Activated T-cell treated with anti-CD3 and anti-CD28 coated beads for 48 hours (primary cell): ENCODE data around the gene DRC1.
A peak's percentile ranks its signal among the peaks of the same experiment; 100 is the strongest.

ENCODE experiments used
- DNase-seq: peaks from one replicate; pipeline ENCODE4 v3.0.0-alpha.2; 2020; ENCODE audit warnings: low read depth

The DRC1 gene

DNA sequence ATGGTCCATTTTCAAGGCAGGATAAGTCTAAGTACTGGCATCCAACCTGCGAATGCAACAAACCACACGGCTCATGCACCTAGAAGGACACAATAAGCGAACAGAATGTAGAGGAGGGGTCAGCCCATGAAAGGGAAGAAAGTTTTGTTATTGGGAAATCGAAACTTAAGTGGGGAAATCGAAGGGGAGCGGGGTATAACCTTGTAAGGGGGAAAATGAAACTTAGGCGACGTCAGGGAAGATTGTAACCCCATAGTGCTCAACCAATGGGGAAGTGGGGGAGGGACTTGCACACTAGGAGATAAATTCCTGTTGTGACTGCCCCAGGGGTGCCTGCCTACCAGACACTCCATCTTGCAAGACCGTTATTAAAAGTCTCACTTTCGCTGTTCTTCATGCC, 91.8 kb downstream of the DRC1 start:
- no peak for DNase-seq

DNA sequence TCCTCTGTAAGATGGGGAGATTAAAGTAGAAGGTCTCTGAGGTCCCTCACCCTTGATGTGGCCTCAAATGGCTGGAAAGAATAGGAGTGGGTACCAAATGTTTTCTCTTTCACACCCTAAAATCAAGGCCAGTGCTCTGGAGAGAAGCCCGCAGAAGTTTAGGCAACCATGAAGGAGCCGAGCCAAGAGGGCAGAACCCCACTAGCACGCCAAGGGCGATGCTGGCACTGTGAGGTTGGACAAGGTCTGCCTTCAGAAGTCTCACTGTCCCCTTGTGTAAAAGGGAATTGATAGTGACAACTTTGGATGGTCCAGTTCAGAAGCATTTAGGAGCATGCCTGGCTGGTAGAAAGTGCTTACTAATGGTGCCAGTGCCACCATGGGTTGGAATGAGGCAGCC, 92.5 kb downstream of the DRC1 start:
- no peak for DNase-seq

DNA sequence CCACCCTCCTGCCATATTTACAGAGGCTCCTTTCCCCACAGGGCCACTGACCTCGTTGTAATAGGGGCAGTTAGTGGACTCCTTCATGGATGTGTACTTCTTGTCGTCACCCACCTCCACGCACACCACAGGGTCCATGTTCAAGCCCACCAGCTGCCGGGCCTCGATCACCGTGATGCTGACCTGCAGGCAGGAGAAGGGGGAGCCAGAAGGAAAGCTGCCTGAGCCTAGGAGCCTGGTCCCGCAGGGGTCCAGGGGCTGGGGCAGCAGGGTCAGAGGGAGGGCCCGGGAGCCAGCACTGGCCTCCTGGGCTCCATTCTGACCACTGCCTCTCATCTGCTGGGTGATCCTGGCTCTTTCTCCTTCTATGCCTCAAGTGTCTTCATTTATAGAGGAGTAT, 93.2 kb downstream of the DRC1 start:
- DNase-seq: no peak

DNA sequence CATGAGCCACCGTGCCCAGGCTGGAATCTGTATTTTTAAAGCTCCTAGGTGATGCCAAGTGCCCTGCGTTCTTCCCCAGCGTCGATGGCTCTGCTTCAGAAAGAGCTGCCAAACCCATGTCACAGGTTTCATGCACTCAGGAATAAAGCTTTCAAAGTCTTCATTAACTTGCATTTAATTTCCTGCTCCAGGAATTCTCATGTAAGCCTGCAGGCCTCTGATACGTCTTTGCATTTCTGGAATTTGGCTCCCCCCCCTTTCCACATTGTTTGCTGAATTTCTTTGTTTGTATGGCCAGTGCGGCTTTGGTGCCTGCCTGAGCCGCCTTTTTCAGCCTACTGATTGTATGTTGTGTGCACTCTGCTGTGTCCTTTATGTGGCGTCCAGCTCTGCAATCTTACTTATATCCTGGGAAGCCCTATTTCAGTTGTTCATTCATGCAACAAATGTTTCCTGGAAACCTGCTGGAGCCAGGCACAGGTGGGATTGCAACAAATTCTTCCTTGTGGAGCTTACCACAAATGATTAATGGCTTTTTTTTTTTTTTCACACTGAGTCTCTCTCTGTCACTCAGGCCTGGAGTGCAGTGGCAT, 94.1 kb downstream of the DRC1 start:
- no peak for DNase-seq

DNA sequence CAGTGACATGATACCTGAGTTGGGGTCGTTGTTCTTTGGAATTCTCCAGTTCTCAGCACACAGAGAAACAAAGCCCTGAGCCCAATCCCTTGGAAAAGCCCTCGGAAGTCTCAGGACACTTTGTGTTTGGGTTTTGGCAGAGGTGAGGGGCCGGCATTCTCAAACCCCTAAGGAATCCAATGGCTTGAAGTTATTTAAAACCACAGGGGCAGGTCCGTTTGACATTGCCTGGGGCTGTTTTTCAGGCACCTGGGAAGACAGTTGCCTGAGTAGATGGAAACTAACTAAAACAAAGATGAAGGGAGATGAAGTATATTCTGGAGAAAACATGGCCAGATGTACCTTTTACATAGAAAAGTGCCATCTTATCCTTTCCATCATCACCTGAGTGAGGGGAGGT, 98.7 kb downstream of the DRC1 start:
- DNase-seq: no peak

DNA sequence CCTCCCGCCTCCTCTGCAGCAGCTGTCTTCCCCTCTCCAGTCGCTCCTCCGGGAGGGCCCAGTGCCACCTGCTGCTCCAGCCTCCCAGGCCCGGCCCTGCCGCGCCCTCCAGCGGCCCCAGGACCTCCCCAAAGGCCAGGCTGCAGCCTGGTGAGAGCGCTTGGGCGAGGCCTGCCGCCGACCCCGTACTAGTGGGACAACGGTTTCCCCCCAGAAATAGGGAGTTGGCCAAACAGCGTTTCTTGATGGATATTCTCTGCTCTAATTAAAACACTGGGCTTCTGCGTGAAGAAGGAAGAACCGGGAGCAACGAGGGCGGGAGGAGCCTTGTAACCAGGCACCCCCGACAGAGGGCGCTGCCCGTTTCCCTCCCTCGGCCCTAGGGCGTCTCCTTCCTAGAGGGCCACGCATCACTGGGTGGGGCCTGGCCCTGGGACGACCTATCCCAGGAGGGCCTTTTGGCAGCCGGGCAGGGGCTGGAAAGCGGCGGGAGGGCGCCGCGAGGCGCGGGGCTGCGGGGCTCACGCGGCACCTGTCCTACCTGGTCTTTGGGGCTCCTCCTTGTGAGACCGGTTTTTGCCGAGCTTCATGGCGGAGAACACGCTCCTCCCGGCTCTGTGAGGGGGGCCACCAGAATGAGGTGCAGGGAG, 101.6 kb downstream of the DRC1 start:
- peak; percentile 84 for DNase-seq

DNA sequence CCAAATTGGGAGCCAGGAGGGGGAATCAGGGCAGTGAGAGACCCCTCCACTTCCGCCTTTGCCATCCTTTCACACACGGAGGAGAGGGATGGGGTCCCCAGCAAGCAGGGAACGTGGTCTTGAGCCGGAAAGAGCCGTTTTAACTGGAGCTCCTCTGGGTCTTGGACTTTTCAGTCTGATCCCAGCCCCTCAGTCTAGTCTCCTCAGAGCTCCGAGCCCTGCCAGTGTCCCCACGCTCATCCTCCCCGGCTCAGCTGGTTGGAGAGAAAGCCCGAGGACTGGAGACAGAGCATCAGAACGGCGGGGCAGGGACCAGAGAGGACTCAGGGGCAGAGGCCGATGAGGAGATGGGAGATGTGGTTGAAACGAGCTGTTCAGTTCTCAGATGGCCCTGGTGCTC, 102.3 kb downstream of the DRC1 start:
- DNase-seq: no peak

DNA sequence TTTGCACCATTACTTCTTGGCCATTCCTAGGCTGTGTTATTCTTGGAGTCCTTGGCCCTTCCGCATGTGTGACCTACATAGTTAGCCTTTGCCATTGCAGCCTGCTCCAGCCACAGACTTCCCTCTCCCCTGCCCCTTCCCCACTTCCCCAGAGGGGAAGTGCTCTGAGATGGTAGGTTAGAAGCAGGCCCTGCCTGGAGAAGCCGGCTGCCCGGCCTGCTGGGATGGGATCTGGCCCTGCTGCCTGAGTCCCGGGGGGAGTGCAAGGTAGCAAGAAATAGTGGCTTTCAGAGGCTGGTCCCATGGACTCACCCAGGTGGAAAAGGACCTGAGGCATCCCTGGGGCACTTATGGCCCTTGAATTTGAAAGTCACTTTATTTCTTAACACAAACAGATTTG, 104.6 kb downstream of the DRC1 start:
- no peak for DNase-seq
